GM18505 (cell line): ENCODE results near the gene NKIRAS1.

ENCODE experiments used
- ATAC-seq: cut with Tn5 transposase; IDR thresholded peaks from one replicate; pipeline ENCODE4 v1.9.1; 2021; ENCODE audit not compliant: unreplicated experiment
- POLR2A ChIP-seq: IDR thresholded peaks from 4 replicates; pipeline ENCODE4 v1.6.1; 2011; ENCODE audit warnings: borderline replicate concordance; ENCODE audit not compliant: insufficient read depth, insufficient read length; ENCODE audit errors: extremely low read depth

Gene NKIRAS1

GRCh38 chr3:23916886-23917678, at the start of gene NKIRAS1, which contains the start of gene RPL15:
Gene NKIRAS1, minus strand, starts transcription at chr3:23916990. Its CDS starts 6,086 bp downstream, at chr3:23910904.
Gene RPL15, plus strand, starts transcription at chr3:23917132. Its CDS starts 728 bp downstream, at chr3:23917860.
- peak; percentile 94 for ATAC-seq
- peak; percentile 100 for TF ChIP-seq POLR2A

GRCh38 chr3:23966328-23966727, 49.5 kb upstream of the NKIRAS1 start:
- no peak for TF ChIP-seq POLR2A
- no peak for ATAC-seq

- no peak for TF ChIP-seq POLR2A
- ATAC-seq, result no peak
Observed at GRCh38 chr3:23964537-23965235, 47.9 kb upstream of the NKIRAS1 start.

- no peak for TF ChIP-seq POLR2A
- ATAC-seq, result no peak
Observed at GRCh38 chr3:23961913-23962312, 45.1 kb upstream of the NKIRAS1 start.

- TF ChIP-seq POLR2A, result no peak
- no peak for ATAC-seq
Observed at GRCh38 chr3:23961066-23961465, 44.3 kb upstream of the NKIRAS1 start.

- no peak for TF ChIP-seq POLR2A
- ATAC-seq, result no peak
Observed at GRCh38 chr3:23960649-23961048, 43.9 kb upstream of the NKIRAS1 start.

GRCh38 chr3:23959135-23959900, 42.5 kb upstream of the NKIRAS1 start:
- no peak for TF ChIP-seq POLR2A
- no peak for ATAC-seq

- ATAC-seq, result no peak
Observed at GRCh38 chr3:23956701-23957100, 39.9 kb upstream of the NKIRAS1 start.

GRCh38 chr3:23954144-23954543, 37.4 kb upstream of the NKIRAS1 start:
- no peak for ATAC-seq
- TF ChIP-seq POLR2A, result no peak

More at GRCh38 chr3:23956701-23957100, 39.9 kb upstream of the NKIRAS1 start:
- no peak for TF ChIP-seq POLR2A

- no peak for ATAC-seq
- TF ChIP-seq POLR2A, result no peak
Observed at GRCh38 chr3:23953523-23953922, 36.7 kb upstream of the NKIRAS1 start.

GRCh38 chr3:23952646-23953045, 35.9 kb upstream of the NKIRAS1 start:
- TF ChIP-seq POLR2A, result no peak
- peak; percentile 39 for ATAC-seq

- ATAC-seq, result no peak
- no peak for TF ChIP-seq POLR2A
Observed at GRCh38 chr3:23950293-23950692, 33.5 kb upstream of the NKIRAS1 start.

- TF ChIP-seq POLR2A, result no peak
- no peak for ATAC-seq
Observed at GRCh38 chr3:23949784-23950183, 33.0 kb upstream of the NKIRAS1 start.
